DOHH2 (cell line): Measurements from ENCODE around the gene CFAP92.

Experiments
- H3F3A ChIP-seq: fragments of 200-600 bp; sonication (generic), shearing (Covaris generic); 2 replicates; pipeline ENCODE4 v1.6.0; 2016; ENCODE audit warnings: antibody characterized with exemption, mild to moderate bottlenecking; ENCODE audit not compliant: control insufficient read depth, insufficient read depth
- H3K27ac ChIP-seq: fragments of 200-600 bp; sonication (generic); 2 replicates; pipeline ENCODE4 v1.5.1; 2014; ENCODE audit warnings: low read depth, mild to moderate bottlenecking, low read length, moderate library complexity
- H3K27me3 ChIP-seq: fragments of 200-600 bp; sonication (generic); 2 replicates; pipeline ENCODE4 v1.6.1; 2014; ENCODE audit warnings: mild to moderate bottlenecking, low read length, mixed read lengths; ENCODE audit not compliant: control insufficient read depth
- H3K36me3 ChIP-seq: fragments of 200-600 bp; sonication (generic); 2 replicates; pipeline ENCODE4 v1.6.1; 2014; ENCODE audit warnings: mild to moderate bottlenecking, low read length, moderate library complexity, mixed read lengths; ENCODE audit not compliant: control insufficient read depth
- H3K4me1 ChIP-seq: fragments of 200-600 bp; sonication (generic); 2 replicates; pipeline ENCODE4 v1.6.1; 2014; ENCODE audit warnings: mild to moderate bottlenecking, low read length, mixed read lengths; ENCODE audit not compliant: control insufficient read depth
- H3K4me2 ChIP-seq: fragments of 200-600 bp; sonication (generic); 2 replicates; pipeline ENCODE4 v1.6.0; 2014; ENCODE audit warnings: mild to moderate bottlenecking, low read length, moderate library complexity
- H3K4me3 ChIP-seq: fragments of 200-600 bp; sonication (generic); 2 replicates; pipeline ENCODE4 v1.5.1; 2014; ENCODE audit warnings: mild to moderate bottlenecking, low read length, mixed read lengths
- H3K79me2 ChIP-seq: fragments of 200-600 bp; sonication (generic); 2 replicates; pipeline ENCODE4 v1.6.1; 2014; ENCODE audit warnings: mild to moderate bottlenecking, low read length, mixed read lengths; ENCODE audit not compliant: control insufficient read depth
- H3K9me2 ChIP-seq: fragments of 200-600 bp; sonication (generic); replicated peaks from 2 replicates; pipeline ENCODE4 v1.6.1; 2014; ENCODE audit warnings: mild to moderate bottlenecking, low read length, mixed read lengths; ENCODE audit not compliant: control insufficient read depth
- H3K9me3 ChIP-seq: fragments of 200-600 bp; sonication (generic); 2 replicates; pipeline ENCODE4 v1.6.1; 2014; ENCODE audit warnings: antibody characterized with exemption, low read length, mixed read lengths; ENCODE audit not compliant: control insufficient read depth, insufficient read depth
- H4K20me1 ChIP-seq: fragments of 200-600 bp; sonication (generic); 2 replicates; pipeline ENCODE4 v1.6.0; 2014; ENCODE audit warnings: low read depth, mild to moderate bottlenecking, antibody characterized with exemption, low read length, moderate library complexity; ENCODE audit not compliant: control insufficient read depth, insufficient read depth
- CTCF ChIP-seq: fragments of 200-600 bp; sonication (generic); IDR thresholded peaks from one replicate; pipeline ENCODE4 v1.5.1; 2014; ENCODE audit warnings: antibody characterized with exemption, mild to moderate bottlenecking, low read depth, low read length; ENCODE audit not compliant: poor library complexity, severe bottlenecking
- EZH2phosphoT487 ChIP-seq: fragments of 200-600 bp; sonication (generic); IDR thresholded peaks from 2 replicates; pipeline ENCODE4 v1.6.1; 2017; ENCODE audit warnings: borderline replicate concordance, mild to moderate bottlenecking, antibody characterized with exemption, low read length, moderate library complexity, mixed read lengths

CFAP92 gene

DNA sequence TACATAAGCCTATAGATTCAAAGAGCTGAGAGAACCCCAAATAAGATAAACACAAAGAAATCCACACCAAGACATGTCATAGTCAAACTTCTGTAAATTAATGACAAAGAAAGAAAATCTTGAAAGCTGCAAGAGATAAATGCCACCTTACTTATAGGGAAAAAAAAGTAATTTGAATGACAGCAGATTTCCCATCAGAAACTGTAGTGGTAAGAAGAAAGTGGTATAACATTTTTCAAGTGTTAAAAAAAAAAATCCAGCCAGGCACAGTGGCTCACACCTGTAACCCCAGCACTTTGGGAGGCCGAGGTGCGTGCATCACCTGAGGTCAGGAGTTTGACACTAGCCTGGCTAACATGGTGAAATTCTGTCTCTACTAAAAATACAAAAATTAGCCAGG is 37.4 kb downstream of the CFAP92 start:
- H3K79me2 ChIP-seq = no peaks in the 10 kb centered on the region
- no peak overlapping the region for H3K4me3 ChIP-seq
- H3K4me1 ChIP-seq = no peaks in the 10 kb centered on the region
- no peak overlapping the region for H3K27ac ChIP-seq
- H3K36me3 ChIP-seq = no peaks in the 10 kb centered on the region
- H3K9me3 ChIP-seq = no peaks in the 10 kb centered on the region
- no peak overlapping the region for H3K4me2 ChIP-seq
- no peaks in the 10 kb centered on the region for H4K20me1 ChIP-seq
- TF ChIP-seq EZH2phosphoT487 (no peak), CTCF (no peak)
- H3F3A ChIP-seq = no peaks in the 10 kb centered on the region
- no peaks in the 10 kb centered on the region for H3K9me2 ChIP-seq
- no peaks in the 10 kb centered on the region for H3K27me3 ChIP-seq

- no peaks in the 10 kb centered on the region for H4K20me1 ChIP-seq
- no peak overlapping the region for H3K4me2 ChIP-seq
- no peaks in the 10 kb centered on the region for H3F3A ChIP-seq
- no peaks in the 10 kb centered on the region for H3K9me3 ChIP-seq
- no peak overlapping the region for H3K4me3 ChIP-seq
- no peaks in the 10 kb centered on the region for H3K79me2 ChIP-seq
- H3K36me3 ChIP-seq = no peaks in the 10 kb centered on the region
- no peaks in the 10 kb centered on the region for H3K9me2 ChIP-seq
- H3K4me1 ChIP-seq = no peaks in the 10 kb centered on the region
- H3K27me3 ChIP-seq = no peaks in the 10 kb centered on the region; the same call in 1 of the 2 replicates
- no peak overlapping the region for H3K27ac ChIP-seq
- no peak for TF ChIP-seq CTCF
- no peak for TF ChIP-seq EZH2phosphoT487
Observed at GRCh38 chr3:128950223-128950938, 43.5 kb downstream of the CFAP92 start.

- no peaks in the 10 kb centered on the region for H3K36me3 ChIP-seq
- no peaks in the 10 kb centered on the region for H3K9me2 ChIP-seq
- H3K79me2 ChIP-seq = no peaks in the 10 kb centered on the region
- no peak for TF ChIP-seq CTCF
- no peak for TF ChIP-seq EZH2phosphoT487
- H3K27ac ChIP-seq = no peak overlapping the region
- no peaks in the 10 kb centered on the region for H3K4me1 ChIP-seq
- H3K27me3 ChIP-seq = no peaks in the 10 kb centered on the region; the same call in 1 of the 2 replicates
- H3K4me2 ChIP-seq = no peak overlapping the region
- H3F3A ChIP-seq = no peaks in the 10 kb centered on the region
- H3K9me3 ChIP-seq = no peaks in the 10 kb centered on the region
- H4K20me1 ChIP-seq = no peaks in the 10 kb centered on the region
- H3K4me3 ChIP-seq = no peak overlapping the region
Observed at GRCh38 chr3:128949158-128949557, 44.7 kb downstream of the CFAP92 start.
